ENCODE data around the gene ELL.
A peak's percentile ranks its signal among the peaks of the same experiment; 100 is the strongest.

ELL gene

GRCh38 chr19:18466354-18466753, 55.5 kb downstream of the ELL start:
- DNase-seq = no peak

GRCh38 chr19:18465964-18466339, 55.9 kb downstream of the ELL start:
- no peak for DNase-seq

GRCh38 chr19:18465214-18465963, 56.5 kb downstream of the ELL start:
- no peak for DNase-seq

GRCh38 chr19:18464646-18465045, 57.2 kb downstream of the ELL start:
- no peak for DNase-seq

GRCh38 chr19:18461471-18461870, 60.4 kb downstream of the ELL start:
- no peak for DNase-seq

GRCh38 chr19:18460900-18461299, 61.0 kb downstream of the ELL start:
- no peak for DNase-seq

- no peak for DNase-seq
Observed at GRCh38 chr19:18457483-18458331, 64.2 kb downstream of the ELL start.

- DNase-seq = no peak
Observed at GRCh38 chr19:18456974-18457373, 64.9 kb downstream of the ELL start.

- DNase-seq = no peak
Observed at GRCh38 chr19:18456279-18456678, 65.6 kb downstream of the ELL start.

- DNase-seq = no peak
Observed at GRCh38 chr19:18453269-18454024, 68.4 kb downstream of the ELL start.

- no peak for DNase-seq
Observed at GRCh38 chr19:18452386-18452785, 69.5 kb downstream of the ELL start.

- DNase-seq = peak; percentile 83
Observed at GRCh38 chr19:18450931-18451836, 70.7 kb downstream of the ELL start.

- no peak for DNase-seq
Observed at GRCh38 chr19:18450021-18450930, 71.6 kb downstream of the ELL start.

GRCh38 chr19:18449552-18449951, 72.3 kb downstream of the ELL start:
- DNase-seq = no peak

- DNase-seq = no peak
Observed at GRCh38 chr19:18446811-18447359, 75.0 kb downstream of the ELL start.

- no peak for DNase-seq
Observed at GRCh38 chr19:18446145-18446810, 75.6 kb downstream of the ELL start.

- DNase-seq = no peak
Observed at GRCh38 chr19:18445262-18445948, 76.5 kb downstream of the ELL start.

- no peak for DNase-seq
Observed at GRCh38 chr19:18444513-18444912, 77.4 kb downstream of the ELL start.

GRCh38 chr19:18443831-18444230, 78.0 kb downstream of the ELL start:
- no peak for DNase-seq

GRCh38 chr19:18443406-18443805, 78.5 kb downstream of the ELL start:
- no peak for DNase-seq
